GM18498 (cell line): ENCODE measurements around the gene SYNC.

Experiments
- ATAC-seq: cut with Tn5 transposase; IDR thresholded peaks from one replicate; pipeline ENCODE4 v1.9.1; 2021; ENCODE audit warnings: mild to moderate bottlenecking, moderate library complexity; ENCODE audit not compliant: unreplicated experiment

Gene SYNC

DNA sequence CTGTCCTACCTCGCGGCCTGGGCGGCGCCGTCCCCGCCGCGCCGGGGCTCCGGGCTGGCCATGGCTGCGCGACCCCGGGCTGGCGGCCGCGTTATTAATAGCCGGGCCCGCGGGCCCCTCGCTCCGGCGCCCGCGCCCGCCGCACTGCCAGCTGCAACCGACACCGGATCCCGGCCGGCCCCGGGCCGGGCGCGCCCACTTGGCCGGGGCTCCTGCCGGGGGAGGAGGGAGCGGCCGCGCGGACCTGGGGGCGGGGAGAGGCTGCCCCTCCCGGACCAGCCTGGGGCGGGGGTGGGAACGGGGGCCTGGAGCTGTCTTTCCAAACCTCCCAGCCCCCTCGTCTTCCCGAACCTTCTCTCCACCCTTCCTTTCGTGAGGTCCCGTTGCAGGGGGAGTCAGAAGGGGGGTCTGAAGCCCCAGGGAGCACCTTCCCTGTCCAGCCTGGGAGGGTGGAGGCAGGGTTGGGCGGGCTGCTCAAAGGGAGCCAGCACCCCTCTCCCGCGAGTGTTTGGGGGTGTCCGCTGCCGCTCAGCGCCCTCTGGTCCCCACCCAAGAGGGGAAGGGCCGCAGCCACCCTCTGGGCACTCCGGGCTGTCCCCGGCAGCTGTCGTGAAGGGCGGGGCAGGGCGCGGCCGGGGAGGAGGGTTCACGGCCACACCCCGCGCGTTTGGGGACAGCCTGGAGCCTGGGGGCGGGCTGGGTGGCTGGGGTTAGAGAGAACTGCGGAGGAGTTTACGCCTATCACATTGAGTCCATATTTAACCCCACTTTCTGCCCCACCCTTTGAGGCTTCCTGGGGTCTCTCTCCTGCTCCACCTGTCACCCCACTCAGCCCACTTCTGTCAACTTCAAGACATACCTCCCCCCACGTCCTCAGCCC lies at the start of gene SYNC:
Gene SYNC (minus strand): TSS at position 172 of the 880 bp plus-strand sequence. CDS start 110 bp downstream, at position 62.
- ATAC-seq, result no peak

GRCh38 chr1:32749771-32750170 lies 47.2 kb upstream of the SYNC start:
- no peak for ATAC-seq

DNA sequence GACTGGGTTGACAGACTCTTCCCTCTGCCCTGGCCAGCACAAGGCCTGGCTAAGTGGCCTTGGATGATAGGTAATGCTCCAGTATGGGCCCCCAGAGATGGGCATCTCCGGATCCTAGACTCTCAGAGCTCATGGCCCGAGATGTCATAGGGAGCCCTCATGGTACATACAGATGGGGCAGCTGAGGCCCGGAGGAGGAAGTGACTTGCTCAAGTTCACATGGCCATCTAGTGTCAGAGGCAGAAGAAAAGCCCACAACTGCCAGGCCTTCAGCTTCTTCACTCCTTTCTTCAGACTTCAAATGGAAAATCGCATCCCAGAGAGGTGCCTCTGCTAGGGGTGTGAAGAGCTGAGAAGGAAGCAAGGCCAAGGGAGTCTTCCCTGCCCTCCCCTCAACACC lies 46.8 kb upstream of the SYNC start:
- ATAC-seq, result no peak

- no peak for ATAC-seq
These were observed 46.4 kb upstream of the SYNC start for GRCh38 chr1:32748926-32749325.

DNA sequence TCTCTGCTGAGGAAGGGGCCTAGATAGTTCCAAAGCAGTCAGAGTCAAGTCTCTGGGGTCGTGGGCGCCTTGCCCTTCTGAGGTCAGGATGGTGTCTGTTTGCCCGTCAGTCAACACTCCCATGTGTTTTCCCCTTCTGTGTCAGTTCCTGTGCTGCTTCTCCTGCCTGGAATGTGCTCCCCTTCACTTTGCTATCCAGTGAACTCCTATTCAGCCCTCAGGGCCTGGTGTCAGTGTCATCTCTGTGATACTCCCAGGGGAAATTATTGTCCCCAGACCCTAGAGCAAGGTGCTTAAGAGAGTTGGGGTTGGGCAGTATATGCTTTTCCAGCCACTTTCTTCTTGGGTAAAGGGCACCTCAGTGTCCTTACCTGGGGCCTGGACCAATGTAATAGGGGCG lies 45.8 kb upstream of the SYNC start:
- no peak for ATAC-seq

DNA sequence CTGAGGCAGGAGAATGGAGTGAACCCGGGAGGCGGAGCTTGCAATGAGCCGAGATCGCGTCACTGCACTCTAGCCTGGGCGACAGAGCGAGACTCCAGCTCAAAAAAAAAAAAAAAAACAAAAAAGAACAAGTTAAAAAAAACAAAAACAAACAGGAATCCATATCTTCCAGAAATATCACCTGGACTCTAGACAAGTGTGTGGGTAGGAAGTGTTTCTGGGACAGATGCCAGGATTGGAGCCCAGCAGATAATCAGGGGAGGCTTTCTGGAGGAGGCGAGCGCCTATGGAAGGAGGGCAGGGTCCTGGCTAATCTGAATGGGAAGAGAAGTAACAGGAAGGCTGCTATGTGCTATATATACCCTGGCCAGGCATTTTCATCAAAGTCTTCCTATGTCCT lies 43.6 kb upstream of the SYNC start:
- no peak for ATAC-seq

- ATAC-seq, result no peak
These were observed 41.5 kb upstream of the SYNC start for GRCh38 chr1:32744071-32744425.

- no peak for ATAC-seq
These were observed 41.0 kb upstream of the SYNC start for GRCh38 chr1:32743380-32744070.

DNA sequence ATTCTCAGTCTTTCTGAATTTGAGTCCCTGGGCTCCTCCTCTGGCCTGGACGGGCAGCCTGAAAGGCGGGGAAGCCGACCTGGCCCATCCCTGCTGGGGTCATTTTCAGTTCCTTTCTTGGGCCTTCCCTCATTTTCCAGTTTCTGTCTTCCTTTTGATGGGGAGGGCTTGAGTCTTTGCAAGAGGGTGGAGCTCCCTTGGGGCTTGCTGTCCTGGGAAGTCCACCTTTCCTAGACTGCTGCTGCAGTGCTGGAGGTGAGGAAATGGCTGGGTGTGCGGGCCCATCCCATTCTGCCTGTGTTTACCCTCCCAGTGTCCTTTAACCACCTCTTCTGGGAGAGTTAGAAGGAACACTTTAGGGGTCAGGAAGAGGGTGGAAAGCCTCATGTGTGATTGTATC lies 40.4 kb upstream of the SYNC start:
- ATAC-seq, result no peak

- no peak for ATAC-seq
These were observed 39.8 kb upstream of the SYNC start for GRCh38 chr1:32742199-32742947.

GRCh38 chr1:32741413-32742198 lies 39.0 kb upstream of the SYNC start:
- no peak for ATAC-seq

DNA sequence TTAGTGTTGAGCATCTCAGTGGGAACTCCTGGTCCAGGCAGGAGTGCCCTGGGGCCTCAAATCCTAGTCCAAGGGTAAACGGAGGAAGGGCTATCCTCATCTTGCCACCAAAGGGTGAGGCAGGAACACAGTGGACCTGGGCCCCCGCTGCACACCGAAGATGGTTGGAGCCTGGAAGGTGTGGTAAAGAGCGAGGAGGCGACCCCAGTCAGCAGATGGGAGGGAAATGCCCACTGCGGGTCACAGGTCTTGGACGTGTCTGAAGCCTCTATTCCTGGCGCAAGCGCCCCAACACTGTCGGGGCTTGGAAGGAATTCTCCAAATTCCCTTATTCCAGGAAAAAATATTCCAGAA lies 38.5 kb upstream of the SYNC start:
- ATAC-seq, result no peak

DNA sequence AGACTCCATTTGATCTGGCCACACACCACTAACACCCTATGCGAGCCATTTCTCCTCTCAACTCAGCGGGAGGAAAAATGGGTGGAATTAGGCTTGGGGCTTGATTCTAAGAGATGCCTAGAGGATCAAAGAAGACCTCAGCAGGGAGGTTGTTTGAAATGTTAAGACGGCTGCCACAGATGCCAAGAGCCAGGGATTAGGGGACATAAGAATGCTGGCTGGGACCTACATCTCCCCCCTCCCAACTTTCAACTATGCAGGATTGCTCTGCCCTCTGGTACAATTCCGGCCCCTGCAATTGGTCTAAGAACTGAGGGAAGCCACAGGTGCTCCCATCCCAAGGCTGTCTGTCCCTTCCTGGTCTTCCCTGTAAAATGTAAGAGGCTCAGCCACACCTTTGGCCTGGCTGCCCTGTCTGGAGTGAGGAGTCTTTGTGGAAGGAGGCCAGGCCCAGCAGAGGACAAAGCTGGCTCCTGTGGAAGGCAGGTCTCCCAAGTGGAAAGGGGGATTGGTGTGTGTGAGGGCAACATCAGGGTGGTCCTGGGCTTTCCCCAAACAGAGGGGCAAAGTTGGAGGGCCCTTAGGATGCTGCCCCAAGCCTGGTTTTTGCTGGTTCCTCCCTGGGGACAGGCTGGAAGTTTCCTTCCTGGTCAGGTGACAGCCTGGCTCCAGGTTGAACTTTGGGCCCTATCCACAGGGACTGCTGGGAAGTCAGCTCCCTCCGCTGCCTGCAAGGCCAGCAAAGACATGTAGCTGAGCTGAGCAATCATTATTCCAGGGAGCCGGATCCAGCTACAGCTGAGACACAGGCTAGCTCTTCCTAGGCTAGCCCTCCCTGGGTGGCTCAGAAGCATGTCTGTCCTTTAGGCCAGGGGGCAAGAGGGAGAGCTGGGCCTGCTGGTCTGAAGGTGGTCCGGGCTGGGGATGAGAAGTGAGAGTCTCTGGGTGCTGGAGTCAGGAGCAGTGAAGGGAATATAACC lies 34.5 kb upstream of the SYNC start:
- ATAC-seq, result no peak

DNA sequence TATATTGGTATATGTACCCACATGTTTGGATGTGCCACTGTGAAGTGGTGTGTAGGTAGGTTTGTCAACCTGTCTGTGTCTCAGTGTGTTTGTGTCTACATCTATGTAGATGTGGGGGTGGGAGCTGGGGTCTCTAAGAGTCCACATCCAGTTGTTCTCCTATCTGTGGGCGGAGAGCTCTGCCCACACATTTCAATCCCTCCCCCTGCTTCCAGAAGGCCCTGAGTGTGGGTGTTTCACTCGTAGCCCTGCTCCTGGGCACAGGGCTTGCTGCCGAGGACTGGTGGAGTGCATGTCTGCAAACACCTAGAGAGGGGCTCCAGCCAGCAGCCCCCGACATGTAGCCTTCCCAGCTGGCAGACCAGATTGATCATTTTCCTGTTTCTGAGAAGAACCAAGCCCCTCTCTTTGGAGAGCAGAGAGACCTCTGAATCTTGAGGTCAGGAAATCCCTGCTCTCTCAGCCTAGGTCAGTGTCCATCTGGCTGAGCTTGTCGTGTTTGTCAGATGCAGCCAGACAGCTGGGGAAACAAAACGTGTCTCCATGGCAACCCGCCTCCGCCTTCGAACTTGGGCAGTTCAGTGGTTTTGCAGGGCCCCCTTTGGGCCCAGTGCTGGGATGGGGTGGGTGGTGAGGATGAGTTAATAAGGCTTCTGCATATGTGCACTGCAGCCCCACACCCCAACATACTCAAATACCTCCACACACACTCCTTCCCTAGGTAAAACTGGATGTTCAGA lies 31.2 kb upstream of the SYNC start:
- no peak for ATAC-seq

DNA sequence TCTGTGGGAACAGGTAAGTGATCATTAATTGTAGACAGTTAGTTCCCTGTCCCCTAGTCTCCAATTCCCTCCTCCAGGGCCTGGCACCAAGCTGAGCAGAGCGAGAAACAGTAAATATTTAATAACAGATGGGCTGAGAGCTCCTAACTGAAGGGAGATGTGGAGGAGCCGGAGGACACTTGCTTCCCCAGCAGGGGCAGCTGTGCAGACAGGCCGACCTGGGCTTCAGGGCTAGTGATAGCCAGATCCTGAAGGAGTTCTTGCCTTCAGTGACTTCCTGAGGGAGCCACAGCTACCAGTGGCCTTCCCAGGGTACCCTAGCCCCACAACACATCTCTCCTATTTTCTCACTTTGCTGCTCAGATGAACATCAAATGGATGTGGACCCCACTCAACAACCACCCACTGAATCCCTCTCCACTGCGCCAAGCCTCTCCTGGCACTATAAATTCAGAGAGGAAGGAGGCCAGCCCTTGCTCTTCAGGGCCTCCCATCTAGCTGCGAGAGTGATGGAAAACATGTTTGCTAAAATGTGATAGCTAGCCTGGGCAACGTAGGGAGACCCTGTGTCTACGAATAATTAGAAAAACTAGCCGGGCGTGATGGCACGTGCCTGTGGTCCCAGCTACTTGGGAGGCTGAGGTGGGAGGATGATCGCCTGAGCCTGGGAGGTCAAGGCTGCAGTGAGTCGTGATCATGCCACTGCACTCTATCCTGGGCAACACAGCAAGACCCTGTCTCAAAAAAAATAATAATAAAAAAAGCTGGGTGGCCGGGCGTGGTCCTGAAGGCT lies 26.9 kb upstream of the SYNC start:
- no peak for ATAC-seq

DNA sequence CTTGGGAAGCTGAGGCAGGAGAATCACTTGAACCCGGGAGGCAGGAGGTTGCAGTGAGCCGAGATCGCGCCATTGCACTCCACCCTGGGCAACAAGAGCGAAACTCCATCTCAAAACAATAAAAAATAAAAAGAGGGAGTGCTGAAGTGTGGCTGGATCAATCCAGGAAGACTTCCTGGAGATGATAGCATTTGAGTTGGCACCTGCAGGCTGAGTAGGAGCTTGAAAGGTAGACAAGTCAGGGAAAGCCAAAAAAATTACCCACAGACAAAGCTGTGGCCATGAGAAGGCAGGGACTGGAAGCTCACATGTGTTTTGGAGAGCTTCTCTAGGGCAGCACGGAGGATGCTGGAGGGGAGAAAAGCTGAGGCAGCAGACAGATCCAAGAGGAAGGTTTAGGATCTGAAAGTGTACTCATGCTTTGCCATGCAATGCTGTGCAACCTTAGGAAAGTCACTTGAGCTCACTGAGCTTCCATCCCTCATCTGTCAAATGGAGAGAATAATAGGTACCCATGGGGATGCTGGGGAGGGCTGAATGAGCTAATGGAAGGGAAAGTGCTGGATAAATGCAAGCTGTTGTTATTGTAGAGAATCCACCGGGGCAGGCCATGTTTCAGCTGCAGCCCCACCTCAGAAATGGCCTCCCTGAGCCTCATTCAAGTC lies 26.0 kb upstream of the SYNC start:
- no peak for ATAC-seq

DNA sequence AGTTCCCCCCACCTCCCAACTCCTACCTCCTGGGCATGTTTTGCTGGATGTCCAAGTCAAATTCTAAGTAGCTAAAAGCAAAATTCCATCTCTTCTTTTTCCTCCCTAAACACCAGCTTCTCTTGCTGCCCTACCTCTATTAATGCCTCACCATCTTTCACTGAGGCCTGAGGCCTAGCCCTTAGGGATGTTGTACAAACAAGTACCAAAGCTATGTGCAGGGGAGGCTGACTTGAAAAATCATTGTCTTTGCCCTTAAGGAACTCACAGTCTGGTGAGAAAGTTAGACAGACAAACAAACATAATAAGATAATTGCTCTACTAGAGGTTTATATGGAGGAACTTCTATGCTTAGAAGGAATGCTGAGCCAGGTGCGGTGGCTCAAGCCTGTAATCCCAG lies 25.3 kb upstream of the SYNC start:
- no peak for ATAC-seq

DNA sequence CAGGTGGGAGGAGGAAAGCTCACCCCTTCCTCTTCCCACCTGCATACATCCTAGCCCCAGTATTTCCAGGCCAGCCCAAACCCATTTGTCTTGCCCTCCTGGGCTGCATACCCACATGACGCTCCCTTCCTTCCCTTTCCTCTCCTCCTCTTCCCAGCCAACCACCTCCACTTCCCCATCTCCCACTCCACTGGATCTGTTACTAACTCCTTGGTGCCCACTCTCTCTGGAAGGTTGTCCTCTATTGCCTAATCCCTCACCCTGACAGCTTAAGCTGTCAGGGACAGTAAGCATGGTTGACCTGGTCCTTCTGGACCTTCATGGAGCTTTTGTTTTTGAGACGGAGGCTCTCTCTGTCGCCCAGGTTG lies 23.0 kb upstream of the SYNC start:
- no peak for ATAC-seq
